T47D (cell line): Measurements from ENCODE around the gene TNFRSF12A.

ENCODE experiments used
- DNase-seq, 2 experiments: peaks; one replicate each; pipeline versions ENCODE4 v3.0.0 to v3.0.0-alpha.2; 2011 to 2012; ENCODE audit warnings: low read depth in 1 of 2, low spot score in 1 of 2
- JUND ChIP-seq: IDR thresholded peaks from 2 replicates; pipeline ENCODE4 v1.6.1; 2012; ENCODE audit warnings: low read depth
- in situ Hi-C: cut with HindIII; loops from 2 replicates; pipeline ENCODE4 v1.10.0; 2016; ENCODE audit warnings: low sequenced_read_pairs, low pct_unique_long_range_greater_than_20kb

Gene TNFRSF12A

GRCh38 chr16:2980227-2981176 is 39.7 kb upstream of the TNFRSF12A start, which contains the start of gene PKMYT1:
Gene PKMYT1 (minus strand): TSS chr16:2980446. CDS start chr16:2979657, 789 bp downstream.
- TF ChIP-seq JUND: no peak
- DNase-seq: peak; percentile 93 to 99
- in situ Hi-C loops: no loop called here

- TF ChIP-seq JUND: no peak
- in situ Hi-C loops: no loop called here
- no peak for DNase-seq
Observed at GRCh38 chr16:2981177-2981898, 38.8 kb upstream of the TNFRSF12A start.

- no peak for TF ChIP-seq JUND
- in situ Hi-C loops: no loop called here
- no peak for DNase-seq
Observed at GRCh38 chr16:2981899-2982250, 38.3 kb upstream of the TNFRSF12A start.

GRCh38 chr16:2982402-2982801 is 37.8 kb upstream of the TNFRSF12A start:
- DNase-seq: no peak
- no peak for TF ChIP-seq JUND
- in situ Hi-C loops: no loop called here

- in situ Hi-C loops: no loop called here
- no peak for TF ChIP-seq JUND
- DNase-seq: peak; percentile 89 to 93
Observed at GRCh38 chr16:2983706-2984136, 36.4 kb upstream of the TNFRSF12A start.

GRCh38 chr16:2985462-2985861 is 34.7 kb upstream of the TNFRSF12A start:
- DNase-seq: no peak
- no peak for TF ChIP-seq JUND
- in situ Hi-C loops: no loop called here

GRCh38 chr16:2985893-2986355 is 34.2 kb upstream of the TNFRSF12A start:
- no peak for DNase-seq
- in situ Hi-C loops: no loop called here
- no peak for TF ChIP-seq JUND

- no peak for TF ChIP-seq JUND
- in situ Hi-C loops: no loop called here
- no peak for DNase-seq
Observed at GRCh38 chr16:2986623-2987188, 33.5 kb upstream of the TNFRSF12A start.

GRCh38 chr16:2987286-2987685 is 32.9 kb upstream of the TNFRSF12A start:
- in situ Hi-C loops: no loop called here
- DNase-seq: no peak
- no peak for TF ChIP-seq JUND

GRCh38 chr16:2987833-2988232 is 32.3 kb upstream of the TNFRSF12A start:
- no peak for TF ChIP-seq JUND
- DNase-seq: no peak
- in situ Hi-C loops: no loop called here

- DNase-seq: no peak
- in situ Hi-C loops: no loop called here
- no peak for TF ChIP-seq JUND
Observed at GRCh38 chr16:2988590-2989099, 31.5 kb upstream of the TNFRSF12A start.

- no peak for TF ChIP-seq JUND
- peak in 1 of 2 experiments; percentile 67 for DNase-seq
- in situ Hi-C loops: no loop called here
Observed at GRCh38 chr16:2990891-2991290, 29.3 kb upstream of the TNFRSF12A start.
